Naive thymus-derived CD8-positive, alpha-beta T cell (primary cell): Measurements from ENCODE around the gene OR10H2. TPM values are rescaled to one million over a fixed set of nuclear protein-coding genes. Genes with fewer than 3 reads are reported as not detected.
"Not testable (repeated sequence)": the region's sequence is repeated elsewhere in the genome, so short reads cannot be mapped to it uniquely, and the experiment has no call there.

ENCODE experiments used
- ATAC-seq, 2 donors: fragments of 150-1000 bp; cut with Tn5 transposase in 1 of 2; sonication (Bioruptor Pico), chemical (Tn5 transposase) in 1 of 2; 1 replicate in 1 of 2; 2 replicates in 1 of 2; pipeline ENCODE4 v1.10.0; 2021; ENCODE audit warnings: mild to moderate bottlenecking in 2 of 2, moderate library complexity in 2 of 2
- POLR2A ChIA-PET: fragments of 350-600 bp; sonication (Branson Sonifier 250); formaldehyde crosslinking; loops from one replicate; lab custom pipeline; 2021; ENCODE audit warnings: antibody characterized with exemption; lab: Charles Lee
- DNase-seq, 10 donors: peaks; one replicate each; pipeline versions ENCODE4 v3.0.0 to v3.0.0-alpha.2; 2020 to 2022
- H3K27ac Mint-ChIP-seq, 10 donors: one replicate each; pipeline ENCODE4 v1.8.0; 2020 to 2022; ENCODE audit warnings: mild to moderate bottlenecking in 10 of 10, mixed read lengths in 10 of 10, moderate library complexity in 4 of 10, inconsistent platforms in 1 of 10
- H3K27me3 Mint-ChIP-seq, 5 donors: one replicate each; pipeline ENCODE4 v1.8.0; 2021 to 2022; ENCODE audit warnings: mixed read lengths in 5 of 5
- H3K36me3 Mint-ChIP-seq, 3 donors: one replicate each; pipeline ENCODE4 v1.8.0; 2020 to 2022; ENCODE audit warnings: mixed read lengths in 3 of 3, mild to moderate bottlenecking in 2 of 3, inconsistent platforms in 1 of 3
- H3K4me1 Mint-ChIP-seq, 4 donors: one replicate each; pipeline ENCODE4 v1.8.0; 2021 to 2022; ENCODE audit warnings: mixed read lengths in 4 of 4
- H3K4me3 Mint-ChIP-seq, 10 donors: one replicate each; pipeline ENCODE4 v1.8.0; 2020 to 2022; ENCODE audit warnings: mild to moderate bottlenecking in 10 of 10, mixed read lengths in 10 of 10, moderate library complexity in 6 of 10, inconsistent platforms in 1 of 10
- H3K9me3 Mint-ChIP-seq, 9 donors: one replicate each; pipeline ENCODE4 v1.8.0; 2020 to 2022; ENCODE audit warnings: mixed read lengths in 9 of 9, mild to moderate bottlenecking in 3 of 9, inconsistent platforms in 1 of 9, moderate library complexity in 1 of 9
- polyA plus RNA-seq, 3 donors: library from polyadenylated mRNA; unstranded; fragments of 300-500 nt; fragmentation: Illumina TruSeq; gene quantifications; one replicate each; pipeline ENCODE4 v1.2.3, GENCODE V29; 2021
- total RNA-seq, 8 experiments: library from RNA in 2 of 8; stranded (reverse) in 2 of 8; gene quantifications; one replicate each; pipeline ENCODE4 v1.2.3 and lab custom pipeline; 2021 to 2026

Gene OR10H2
- total and polyA plus RNA-seq, 5 experiments from 2014 or later = not detected

GRCh38 chr19:15717809-15718208 is 10.0 kb upstream of the OR10H2 start:
- H3K9me3 Mint-ChIP-seq = peaks cover 0 to 4% (median 0%) of the 10 kb centered on the region in 9 donors
- H3K27me3 Mint-ChIP-seq = peaks cover 23 to 53% (median 29%) of the 10 kb centered on the region in 5 donors
- H3K27ac Mint-ChIP-seq = no peak overlapping the region
- H3K4me3 Mint-ChIP-seq = no peak overlapping the region
- DNase-seq (no peak), ATAC-seq (no peak)
- H3K4me1 Mint-ChIP-seq = peaks cover 0 to 5% (median 0%) of the 10 kb centered on the region in 4 donors
- H3K36me3 Mint-ChIP-seq = peaks cover 0 to 11% (median 0%) of the 10 kb centered on the region in 3 donors
- POLR2A ChIA-PET = no interaction called here

- H3K27me3 Mint-ChIP-seq = peaks cover 35 to 76% (median 44%) of the 10 kb centered on the region in 5 donors
- peaks cover 0 to 11% (median 2%) of the 10 kb centered on the region in 3 donors for H3K36me3 Mint-ChIP-seq
- peaks cover 0 to 9% (median under 1%) of the 10 kb centered on the region in 4 donors for H3K4me1 Mint-ChIP-seq
- no peak overlapping the region for H3K4me3 Mint-ChIP-seq
- no peak overlapping the region for H3K27ac Mint-ChIP-seq
- ATAC-seq = no peak
- POLR2A ChIA-PET = no interaction called here
- H3K9me3 Mint-ChIP-seq = peaks cover 0 to 5% (median 0%) of the 10 kb centered on the region in 9 donors
- DNase-seq = no peak
Measured at GRCh38 chr19:15721268-15721667, 6.6 kb upstream of the OR10H2 start.

GRCh38 chr19:15722956-15723355 is 4.9 kb upstream of the OR10H2 start:
- Mint-ChIP-seq H3K4me3 (no peak overlapping the region), H3K4me1 (peaks cover 0 to 9% (median 2%) of the 10 kb centered on the region in 4 donors), H3K9me3 (peaks cover 0 to 5% (median 0%) of the 10 kb centered on the region in 9 donors), H3K36me3 (peaks cover 0 to 11% (median 2%) of the 10 kb centered on the region in 3 donors), H3K27ac (no peak overlapping the region), H3K27me3 (peaks cover 38 to 76% (median 53%) of the 10 kb centered on the region in 5 donors)
- POLR2A ChIA-PET = no interaction called here
- DNase-seq = no peak
- no peak for ATAC-seq

- ATAC-seq = no peak
- peaks cover 19 to 47% (median 26%) of the 10 kb centered on the region in 5 donors for H3K27me3 Mint-ChIP-seq
- POLR2A ChIA-PET = no interaction called here
- H3K4me1 Mint-ChIP-seq = peaks cover 0 to 11% (median 4%) of the 10 kb centered on the region in 4 donors
- H3K27ac Mint-ChIP-seq = no peak overlapping the region
- H3K36me3 Mint-ChIP-seq = peaks cover 0 to 7% (median 0%) of the 10 kb centered on the region in 3 donors
- no peak for DNase-seq
- no peak overlapping the region for H3K4me3 Mint-ChIP-seq
- peaks cover 0 to 5% (median 0%) of the 10 kb centered on the region in 9 donors for H3K9me3 Mint-ChIP-seq
Measured at GRCh38 chr19:15730538-15730937, 2.7 kb downstream of the OR10H2 start.

DNA sequence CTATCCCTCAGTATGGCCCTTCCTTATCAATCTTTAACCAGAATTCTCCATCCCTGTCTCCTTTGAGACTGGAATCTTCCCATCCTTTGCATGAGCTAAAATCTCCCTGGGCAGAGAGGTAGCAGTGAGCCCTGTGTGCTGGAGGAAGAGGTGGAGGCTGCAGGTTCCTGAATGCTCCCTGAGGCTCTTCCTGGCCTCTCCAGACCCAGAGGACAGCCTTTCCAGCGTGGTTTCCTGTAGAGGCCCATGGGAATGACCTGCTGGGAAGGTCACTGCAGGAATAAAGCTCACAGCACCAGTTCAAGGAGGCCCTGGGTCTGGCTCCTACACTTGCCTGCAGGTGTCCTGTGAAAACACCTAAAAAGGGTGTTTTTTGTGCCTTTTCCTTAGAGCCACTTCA is 4.6 kb downstream of the OR10H2 start:
- DNase-seq (no peak), ATAC-seq (no peak)
- Mint-ChIP-seq H3K9me3 (peaks cover 0 to 5% (median 0%) of the 10 kb centered on the region in 9 donors), H3K4me1 (peaks cover 0 to 8% (median 4%) of the 10 kb centered on the region in 4 donors), H3K27me3 (peaks cover 11 to 28% (median 12%) of the 10 kb centered on the region in 5 donors), H3K4me3 (no peak overlapping the region), H3K27ac (no peak overlapping the region), H3K36me3 (peaks cover 0 to 5% (median 0%) of the 10 kb centered on the region in 3 donors)
- POLR2A ChIA-PET = no interaction called here

GRCh38 chr19:15733895-15734294 is 6.1 kb downstream of the OR10H2 start:
- POLR2A ChIA-PET = no interaction called here
- ATAC-seq = no peak
- DNase-seq = no peak
- Mint-ChIP-seq H3K9me3 (peaks cover 0 to 5% (median 0%) of the 10 kb centered on the region in 9 donors), H3K27ac (no peak overlapping the region), H3K36me3 (peaks cover 0 to 5% (median 0%) of the 10 kb centered on the region in 3 donors), H3K4me3 (no peak overlapping the region), H3K27me3 (peaks cover 0 to 13% (median 3%) of the 10 kb centered on the region in 5 donors), H3K4me1 (peaks cover 0 to 8% (median 3%) of the 10 kb centered on the region in 4 donors)

GRCh38 chr19:15737722-15738121 is 9.9 kb downstream of the OR10H2 start, which contains the start of gene OR10H3:
OR10H3 (plus strand) TSS chr19:15737985; CDS start chr19:15741393, 3,408 bp downstream.
- POLR2A ChIA-PET = no interaction called here
- peaks cover 6 to 20% (median 11%) of the 10 kb centered on the region in 5 donors for H3K27me3 Mint-ChIP-seq
- H3K4me3 Mint-ChIP-seq = no peak within 1 kb of the TSS
- no peak within 1 kb of the TSS for H3K27ac Mint-ChIP-seq
- H3K4me1 Mint-ChIP-seq = no peaks in the 10 kb centered on the region
- peaks cover 6 to 17% (median 10%) of the 10 kb centered on the region in 3 donors for H3K36me3 Mint-ChIP-seq
- DNase-seq (no peak), ATAC-seq (no peak)
- peaks cover 0 to 24% (median 10%) of the 10 kb centered on the region in 9 donors for H3K9me3 Mint-ChIP-seq

GRCh38 chr19:15740785-15741184 is 13.0 kb downstream of the OR10H2 start:
- ATAC-seq (no peak), DNase-seq (no peak)
- Mint-ChIP-seq H3K36me3 (peaks cover 6 to 22% (median 10%) of the 10 kb centered on the region in 3 donors), H3K27me3 (peaks cover 19 to 35% (median 26%) of the 10 kb centered on the region in 5 donors), H3K27ac (no peak overlapping the region), H3K4me1 (peaks cover 0 to 2% (median 0%) of the 10 kb centered on the region in 4 donors), H3K9me3 (peaks cover 0 to 28% (median 10%) of the 10 kb centered on the region in 9 donors), H3K4me3 (no peak overlapping the region)
- POLR2A ChIA-PET = interaction anchor here (0.6 kb wide), 1 partner anchor 100 kb away, joined by 4 read pairs; no protein-coding TSS in a partner anchor

- H3K9me3 Mint-ChIP-seq = peaks cover 0 to 19% (median 1%) of the 10 kb centered on the region in 9 donors
- H3K4me3 Mint-ChIP-seq = no peak overlapping the region
- peaks cover 0 to under 1% (median 0%) of the 10 kb centered on the region in 3 donors for H3K36me3 Mint-ChIP-seq
- POLR2A ChIA-PET = no interaction called here
- H3K27me3 Mint-ChIP-seq = peaks cover 34 to 63% (median 47%) of the 10 kb centered on the region in 5 donors
- H3K4me1 Mint-ChIP-seq = peaks cover 0 to 2% (median 0%) of the 10 kb centered on the region in 4 donors
- no peak overlapping the region for H3K27ac Mint-ChIP-seq
- no peak for DNase-seq
- no peak for ATAC-seq
Measured at GRCh38 chr19:15748239-15748638, 20.4 kb downstream of the OR10H2 start.

DNA sequence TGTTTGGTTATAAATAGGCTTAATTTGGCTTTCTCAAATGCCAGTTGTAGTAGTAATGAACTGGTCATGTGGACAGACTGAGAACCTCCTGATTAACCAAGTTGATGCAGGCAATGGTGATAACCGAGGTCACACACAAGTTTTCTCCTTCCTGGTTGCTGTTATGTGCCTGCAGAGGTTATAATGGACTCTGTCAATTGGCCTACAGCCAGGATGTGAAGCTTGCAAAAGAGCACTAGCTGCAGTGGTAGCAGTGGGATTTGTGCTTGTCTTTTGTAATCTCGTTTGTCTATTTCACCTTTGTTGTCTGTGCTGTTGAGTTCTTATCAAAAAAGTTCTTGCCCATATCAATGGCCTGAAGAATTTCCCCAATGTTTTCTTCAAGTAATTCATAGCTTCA is 30.6 kb downstream of the OR10H2 start:
- no peak for ATAC-seq
- peaks cover 43 to 85% (median 62%) of the 10 kb centered on the region in 5 donors for H3K27me3 Mint-ChIP-seq
- no peak for DNase-seq
- POLR2A ChIA-PET = no interaction called here
- no peak overlapping the region for H3K27ac Mint-ChIP-seq
- peaks cover 0 to 3% (median 0%) of the 10 kb centered on the region in 4 donors for H3K4me1 Mint-ChIP-seq
- no peak overlapping the region for H3K4me3 Mint-ChIP-seq
- H3K9me3 Mint-ChIP-seq = peaks cover 0 to 23% (median 6%) of the 10 kb centered on the region in 9 donors
- peaks cover 0 to 10% (median 7%) of the 10 kb centered on the region in 3 donors for H3K36me3 Mint-ChIP-seq

- POLR2A ChIA-PET = no interaction called here
- Mint-ChIP-seq H3K36me3 (peaks cover 0 to 10% (median 7%) of the 10 kb centered on the region in 3 donors), H3K4me3 (peak overlapping the region in 8 of 10 donors; percentile 5 to 64 (median 35)), H3K9me3 (peaks cover 0 to 23% (median 6%) of the 10 kb centered on the region in 9 donors), H3K27ac (no peak overlapping the region), H3K4me1 (peaks cover 0 to 3% (median 0%) of the 10 kb centered on the region in 4 donors), H3K27me3 (peaks cover 38 to 78% (median 55%) of the 10 kb centered on the region in 5 donors)
- ATAC-seq (no peak), DNase-seq (peak in 1 of 10 donors; percentile 2)
Measured at GRCh38 chr19:15759962-15760565, 32.2 kb downstream of the OR10H2 start.

GRCh38 chr19:15769586-15769985 is 41.8 kb downstream of the OR10H2 start:
- Mint-ChIP-seq H3K9me3 (peaks cover 0 to 3% (median 0%) of the 10 kb centered on the region in 9 donors), H3K4me1 (peaks cover 0 to 1% (median 0%) of the 10 kb centered on the region in 4 donors), H3K36me3 (peaks cover 0 to 16% (median 0%) of the 10 kb centered on the region in 3 donors), H3K27ac (no peak overlapping the region), H3K27me3 (peaks cover 23 to 61% (median 40%) of the 10 kb centered on the region in 5 donors), H3K4me3 (no peak overlapping the region)
- DNase-seq (no peak), ATAC-seq (no peak)
- POLR2A ChIA-PET = no interaction called here

- H3K9me3 Mint-ChIP-seq, DNase-seq, H3K4me3 Mint-ChIP-seq, POLR2A ChIA-PET, H3K27ac Mint-ChIP-seq, H3K4me1 Mint-ChIP-seq, ATAC-seq: not testable (repeated sequence)
- peaks cover 0 to 11% (median 4%) of the 10 kb centered on the region in 3 donors for H3K36me3 Mint-ChIP-seq
- H3K27me3 Mint-ChIP-seq = peaks cover 15 to 81% (median 41%) of the 10 kb centered on the region in 5 donors
Measured at GRCh38 chr19:15774159-15774558, 46.3 kb downstream of the OR10H2 start.
